ENCODE data around the gene QARS1.

DNA sequence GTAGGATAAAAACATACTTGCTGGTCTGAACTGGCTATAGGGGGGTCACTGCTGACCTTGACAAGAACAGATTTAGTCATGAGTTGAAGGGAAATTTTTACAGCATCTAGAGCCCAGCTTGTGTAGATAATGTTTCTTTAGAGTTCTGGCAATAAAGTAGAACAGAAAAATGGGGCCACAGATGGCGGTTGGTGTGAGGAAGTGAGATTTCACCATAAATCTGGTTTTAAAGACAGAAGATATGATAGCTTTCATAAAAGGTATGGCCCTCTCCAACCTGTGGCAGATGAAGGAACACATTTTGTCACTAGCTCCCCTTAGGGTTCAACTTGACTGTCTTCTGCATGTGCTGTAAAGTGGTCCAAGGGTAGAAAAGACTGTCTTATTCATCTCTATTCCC lies 51.0 kb downstream of the QARS1 start:
- TF ChIP-seq, protein P1, sequence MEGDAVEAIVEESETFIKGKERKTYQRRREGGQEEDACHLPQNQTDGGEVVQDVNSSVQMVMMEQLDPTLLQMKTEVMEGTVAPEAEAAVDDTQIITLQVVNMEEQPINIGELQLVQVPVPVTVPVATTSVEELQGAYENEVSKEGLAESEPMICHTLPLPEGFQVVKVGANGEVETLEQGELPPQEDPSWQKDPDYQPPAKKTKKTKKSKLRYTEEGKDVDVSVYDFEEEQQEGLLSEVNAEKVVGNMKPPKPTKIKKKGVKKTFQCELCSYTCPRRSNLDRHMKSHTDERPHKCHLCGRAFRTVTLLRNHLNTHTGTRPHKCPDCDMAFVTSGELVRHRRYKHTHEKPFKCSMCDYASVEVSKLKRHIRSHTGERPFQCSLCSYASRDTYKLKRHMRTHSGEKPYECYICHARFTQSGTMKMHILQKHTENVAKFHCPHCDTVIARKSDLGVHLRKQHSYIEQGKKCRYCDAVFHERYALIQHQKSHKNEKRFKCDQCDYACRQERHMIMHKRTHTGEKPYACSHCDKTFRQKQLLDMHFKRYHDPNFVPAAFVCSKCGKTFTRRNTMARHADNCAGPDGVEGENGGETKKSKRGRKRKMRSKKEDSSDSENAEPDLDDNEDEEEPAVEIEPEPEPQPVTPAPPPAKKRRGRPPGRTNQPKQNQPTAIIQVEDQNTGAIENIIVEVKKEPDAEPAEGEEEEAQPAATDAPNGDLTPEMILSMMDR (IDR thresholded peaks at IDR 0.05) = no peak
- TF ChIP-seq POLR2AphosphoS5 (IDR thresholded peaks at IDR 0.05) (no peak), POLR2A (IDR thresholded peaks at IDR 0.05) (no peak)
